Measurements from ENCODE around the gene SMIM33. TPM values are rescaled to one million over a fixed set of nuclear protein-coding genes. Genes with fewer than 3 reads are reported as not detected.

Gene SMIM33
- polyA plus RNA-seq, 1 donor from 2014 or later, result not detected

- no peaks in the 10 kb centered on the region for H3K27me3 ChIP-seq (ENCODE audit: insufficient read depth, low read depth, low read length)
- no peaks in the 10 kb centered on the region for H3K9me2 ChIP-seq (ENCODE audit: insufficient read depth, low read length)
- no peaks in the 10 kb centered on the region for H3F3A ChIP-seq (ENCODE audit: insufficient read depth, low read length, poor library complexity, severe bottlenecking)
- H3K36me3 ChIP-seq (ENCODE audit: insufficient read depth, low read length), result no peaks in the 10 kb centered on the region
- H3K79me2 ChIP-seq (replicated peaks; ENCODE audit: insufficient read depth, low read length), result no peaks in the 10 kb centered on the region
- no peak overlapping the region for H3K4me2 ChIP-seq (ENCODE audit: low read length)
- no peaks in the 10 kb centered on the region for H3K9me3 ChIP-seq (ENCODE audit: low read length)
- no peak overlapping the region for H3K4me3 ChIP-seq (ENCODE audit: low read length)
- H3K27ac ChIP-seq (ENCODE audit: low read length), result no peak overlapping the region
- H2AFZ ChIP-seq (ENCODE audit: low read depth, low read length), result no peak overlapping the region
- H4K20me1 ChIP-seq (ENCODE audit: insufficient read depth), result no peaks in the 10 kb centered on the region
- no peak overlapping the region for H3K9ac ChIP-seq (ENCODE audit: low read length)
- TF ChIP-seq MXI1 (conservative IDR thresholded peaks at IDR 0.05; ENCODE audit: poor library complexity, severe bottlenecking) (no peak), RAD21 (conservative IDR thresholded peaks at IDR 0.05) (no peak), POLR2AphosphoS5 (IDR thresholded peaks at IDR 0.05) (no peak)
- TF ChIP-seq, protein P1, sequence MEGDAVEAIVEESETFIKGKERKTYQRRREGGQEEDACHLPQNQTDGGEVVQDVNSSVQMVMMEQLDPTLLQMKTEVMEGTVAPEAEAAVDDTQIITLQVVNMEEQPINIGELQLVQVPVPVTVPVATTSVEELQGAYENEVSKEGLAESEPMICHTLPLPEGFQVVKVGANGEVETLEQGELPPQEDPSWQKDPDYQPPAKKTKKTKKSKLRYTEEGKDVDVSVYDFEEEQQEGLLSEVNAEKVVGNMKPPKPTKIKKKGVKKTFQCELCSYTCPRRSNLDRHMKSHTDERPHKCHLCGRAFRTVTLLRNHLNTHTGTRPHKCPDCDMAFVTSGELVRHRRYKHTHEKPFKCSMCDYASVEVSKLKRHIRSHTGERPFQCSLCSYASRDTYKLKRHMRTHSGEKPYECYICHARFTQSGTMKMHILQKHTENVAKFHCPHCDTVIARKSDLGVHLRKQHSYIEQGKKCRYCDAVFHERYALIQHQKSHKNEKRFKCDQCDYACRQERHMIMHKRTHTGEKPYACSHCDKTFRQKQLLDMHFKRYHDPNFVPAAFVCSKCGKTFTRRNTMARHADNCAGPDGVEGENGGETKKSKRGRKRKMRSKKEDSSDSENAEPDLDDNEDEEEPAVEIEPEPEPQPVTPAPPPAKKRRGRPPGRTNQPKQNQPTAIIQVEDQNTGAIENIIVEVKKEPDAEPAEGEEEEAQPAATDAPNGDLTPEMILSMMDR (IDR thresholded peaks at IDR 0.05; ENCODE audit: poor library complexity, severe bottlenecking), result no peak
These were observed 14.0 kb upstream of the SMIM33 start for GRCh38 chr5:139456776-139457175.

DNA sequence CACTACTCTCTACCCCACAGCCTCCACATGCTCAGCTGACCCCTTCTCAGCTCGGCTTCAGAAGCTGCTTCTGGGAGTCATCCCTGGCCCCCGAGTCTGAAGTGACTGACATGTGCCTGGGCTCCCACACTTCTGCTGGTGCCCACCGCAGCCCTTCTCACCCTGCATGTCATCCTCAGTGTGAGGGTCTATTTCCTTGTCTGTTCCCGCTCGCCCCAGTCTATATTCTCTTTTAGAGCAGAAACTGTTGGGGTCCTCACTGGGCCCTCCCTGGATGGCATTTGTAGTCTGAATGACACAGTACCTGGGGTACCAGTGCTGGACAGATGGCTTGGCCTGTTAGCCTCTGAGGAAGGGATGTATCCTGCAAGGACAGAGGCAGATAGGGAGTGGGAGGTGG is 13.6 kb upstream of the SMIM33 start:
- no peaks in the 10 kb centered on the region for H3K9me3 ChIP-seq (ENCODE audit: low read length)
- no peak for TF ChIP-seq EZH2 (IDR thresholded peaks at IDR 0.05; ENCODE audit: borderline replicate concordance, insufficient read depth, low read length, poor library complexity, severe bottlenecking)
- no peak for TF ChIP-seq TAF1 (IDR thresholded peaks at IDR 0.05; ENCODE audit: low read depth)
- TF ChIP-seq SMC3 (conservative IDR thresholded peaks at IDR 0.05; ENCODE audit: poor library complexity), result no peak
- no peak for TF ChIP-seq EP300 (conservative IDR thresholded peaks at IDR 0.05; ENCODE audit: poor library complexity, severe bottlenecking)
- no peak for TF ChIP-seq POLR2AphosphoS5 (IDR thresholded peaks at IDR 0.05)
- TF ChIP-seq REST (IDR thresholded peaks at IDR 0.05; ENCODE audit: borderline replicate concordance), result no peak
- H3K4me2 ChIP-seq (ENCODE audit: low read length), result no peak overlapping the region
- no peaks in the 10 kb centered on the region for H3F3A ChIP-seq (ENCODE audit: insufficient read depth, low read length, poor library complexity, severe bottlenecking)
- no peak overlapping the region for H3K4me3 ChIP-seq (ENCODE audit: low read length)
- no peaks in the 10 kb centered on the region for H3K9me2 ChIP-seq (ENCODE audit: insufficient read depth, low read length)
- no peaks in the 10 kb centered on the region for H3K27me3 ChIP-seq (ENCODE audit: insufficient read depth, low read depth, low read length)
- no peak overlapping the region for H3K9ac ChIP-seq (ENCODE audit: low read length)
- no peak overlapping the region for H3K27ac ChIP-seq (ENCODE audit: low read length)
- H4K20me1 ChIP-seq (ENCODE audit: insufficient read depth), result no peaks in the 10 kb centered on the region
- H3K79me2 ChIP-seq (replicated peaks; ENCODE audit: insufficient read depth, low read length), result no peaks in the 10 kb centered on the region
- H2AFZ ChIP-seq (ENCODE audit: low read depth, low read length), result no peak overlapping the region
- H3K36me3 ChIP-seq (ENCODE audit: insufficient read depth, low read length), result no peaks in the 10 kb centered on the region
